Ovary (tissue), 9 donors: ENCODE measurements around the gene SNRPA1. TPM values are rescaled to one million over a fixed set of nuclear protein-coding genes. Genes with fewer than 3 reads are reported as not detected.

Source experiments
- DNase-seq, 5 donors: peaks; one replicate each; pipeline ENCODE4 v3.0.0-alpha.2; 2019 to 2020
- H3K27ac ChIP-seq, 2 donors: fragments of 200-600 bp; one replicate each; pipeline versions ENCODE4 v1.5.1 to v1.8.0; 2019 to 2022
- H3K27me3 ChIP-seq: fragments of 200-600 bp; one replicate; pipeline ENCODE4 v1.8.0; 2022
- H3K36me3 ChIP-seq: fragments of 200-600 bp; sonication (generic); one replicate; pipeline ENCODE4 v1.5.1; 2019
- H3K4me1 ChIP-seq: one replicate; pipeline ENCODE4 v1.8.1; 2013; ENCODE audit warnings: mild to moderate bottlenecking, moderate library complexity; ENCODE audit not compliant: insufficient read depth
- H3K4me3 ChIP-seq: fragments of 200-600 bp; sonication (generic); one replicate; pipeline ENCODE4 v1.5.1; 2017
- H3K9me3 ChIP-seq, 2 donors: fragments of 200-600 bp in 1 of 2; sonication (generic) in 1 of 2; one replicate each; pipeline versions ENCODE4 v1.5.1 to v1.8.1; 2013 to 2019; ENCODE audit warnings: mild to moderate bottlenecking in 1 of 2, moderate library complexity in 1 of 2
- CTCF ChIP-seq, 3 donors: fragments of 450-650 bp in 2 of 3; fragments of 200-600 bp in 1 of 3; IDR thresholded peaks; one replicate each; pipeline versions ENCODE4 v1.5.1 to v1.8.0; 2016 to 2022; ENCODE audit warnings: antibody characterized with exemption in 3 of 3, mild to moderate bottlenecking in 1 of 3
- EP300 ChIP-seq: sonication (generic); formaldehyde crosslinking; IDR thresholded peaks from one replicate; pipeline ENCODE4 v1.6.1; 2017; ENCODE audit warnings: antibody characterized with exemption
- POLR2A ChIP-seq: fragments of 450-650 bp; IDR thresholded peaks from one replicate; pipeline ENCODE4 v1.6.1; 2017; ENCODE audit warnings: antibody characterized with exemption, mild to moderate bottlenecking, moderate library complexity
- WGBS, 3 donors: extraction: QIAGEN DNeasy Blood & Tissue Kit in 1 of 3; methylation state at CpG; one replicate each; pipeline versions ENCODE4 v1.1.5 to v1.1.7; 2013 to 2017; 5-methylcytosine and 5-hydroxymethylcytosine counted together
- intact Hi-C, 4 donors: fragments of 100-400 bp; cut with DNase I; formaldehyde crosslinking; loops; one replicate each; pipeline versions ENCODE4 v1.11.0 to v1.15.1; 2022 to 2023
- polyA plus RNA-seq, 2 donors: library from polyadenylated mRNA; stranded (reverse); fragments of 200-250 nt in 1 of 2; fragments of 350-450 nt in 1 of 2; fragmentation: Illumina TruSeq in 1 of 2; extraction: RNeasy Lipid Tissue Mini Kit (QIAGEN cat#74804) in 1 of 2; gene quantifications; one replicate each; pipeline ENCODE4 v1.2.3, GENCODE V29; 2013 to 2014
- total RNA-seq, 7 donors: library from RNA; depleted of rRNA in 2 of 7; stranded (reverse); fragments of >200 nt in 2 of 7; fragmentation: NEBNext Ultra II Directional in 3 of 7; extraction: Animal tissue kit (Norgen Biotek cat#: 25700) in 3 of 7; gene quantifications; one replicate each; pipeline versions ENCODE4 v1.1.0 to v1.2.4, GENCODE V29; 2016 to 2023
- donor health status: DM: no; HTN: no; CAD: no; lungs with moderate emphysema.
- donor health status: DM: no; HTN: no; CAD: no.
- donor health status: Bipolar disorder and iron deficiency.
- donor health status: DM: yes; HTN: yes; CAD: no.
- donor health status: DM: no; HTN: no; CAD: no.
- donor health status: DM: yes; HTN: yes; CAD: no.

Gene SNRPA1
- total and polyA plus RNA-seq, 9 donors, result 18.6 to 55.1 (median 39.8) TPM

- no peak for DNase-seq
- H3K27ac ChIP-seq, result no peak overlapping the region
- H3K27me3 ChIP-seq, result no peaks in the 10 kb centered on the region
- peaks cover 4% of the 10 kb centered on the region for H3K4me1 ChIP-seq
- no peaks in the 10 kb centered on the region for H3K36me3 ChIP-seq
- H3K4me3 ChIP-seq, result no peak overlapping the region
- no peaks in the 10 kb centered on the region for H3K9me3 ChIP-seq
- intact Hi-C loops, result loop anchor here in 1 of 4 donors (10.0 kb wide), 1 partner anchor 642 kb away; no protein-coding TSS in a partner anchor
- WGBS, 3 donors, result 59 to 69% (median 64%) methylated on average over 9 of the region's 9 CpGs
- TF ChIP-seq POLR2A (no peak), EP300 (no peak), CTCF (IDR thresholded peaks at IDR 0.05) (no peak)
These were observed 28.3 kb downstream of the SNRPA1 start for GRCh38 chr15:101266787-101267186.

- 41 to 66% (median 66%) methylated on average over 3 of the region's 3 CpGs for WGBS, 3 donors
- no peak for DNase-seq
- Histone ChIP-seq H3K9me3 (no peaks in the 10 kb centered on the region), H3K4me1 (peaks cover 4% of the 10 kb centered on the region), H3K27me3 (no peaks in the 10 kb centered on the region), H3K27ac (no peak overlapping the region), H3K4me3 (no peak overlapping the region), H3K36me3 (no peaks in the 10 kb centered on the region)
- no peak for TF ChIP-seq EP300
- TF ChIP-seq POLR2A, result no peak
- TF ChIP-seq CTCF (IDR thresholded peaks at IDR 0.05), result no peak
- intact Hi-C loops, result loop anchor here in 1 of 4 donors (10.0 kb wide), 1 partner anchor 641 kb away; no protein-coding TSS in a partner anchor
These were observed 29.0 kb downstream of the SNRPA1 start for GRCh38 chr15:101266034-101266433.

GRCh38 chr15:101264911-101265641, 30.0 kb downstream of the SNRPA1 start:
- TF ChIP-seq CTCF (IDR thresholded peaks at IDR 0.05), result no peak
- DNase-seq, result no peak
- 81 to 88% (median 83%) methylated on average over 17 of the region's 17 CpGs for WGBS, 3 donors
- intact Hi-C loops, result loop anchor here in 1 of 4 donors (10.0 kb wide), 1 partner anchor 640 kb away; no protein-coding TSS in a partner anchor
- H3K9me3 ChIP-seq, result no peaks in the 10 kb centered on the region
- H3K27ac ChIP-seq, result no peak overlapping the region
- H3K27me3 ChIP-seq, result no peaks in the 10 kb centered on the region
- H3K36me3 ChIP-seq, result no peaks in the 10 kb centered on the region
- H3K4me1 ChIP-seq, result peaks cover 4% of the 10 kb centered on the region
- no peak overlapping the region for H3K4me3 ChIP-seq

- intact Hi-C loops, result loop anchor here in 1 of 4 donors (10.0 kb wide), 1 partner anchor 639 kb away; no protein-coding TSS in a partner anchor
- DNase-seq, result no peak
- 89 to 94% (median 90%) methylated on average over 4 of the region's 4 CpGs for WGBS, 3 donors
These were observed 31.0 kb downstream of the SNRPA1 start for GRCh38 chr15:101264011-101264410.

More at GRCh38 chr15:101264011-101264410, 31.0 kb downstream of the SNRPA1 start:
- H3K27me3 ChIP-seq, result no peaks in the 10 kb centered on the region
- TF ChIP-seq CTCF (IDR thresholded peaks at IDR 0.05) (no peak), EP300 (no peak), POLR2A (no peak)
- no peaks in the 10 kb centered on the region for H3K36me3 ChIP-seq
- H3K27ac ChIP-seq, result no peak overlapping the region
- H3K4me3 ChIP-seq, result no peak overlapping the region
- H3K4me1 ChIP-seq, result peaks cover 4% of the 10 kb centered on the region
- no peaks in the 10 kb centered on the region for H3K9me3 ChIP-seq
